Measurements from ENCODE around the gene RRP15.

Gene RRP15

DNA sequence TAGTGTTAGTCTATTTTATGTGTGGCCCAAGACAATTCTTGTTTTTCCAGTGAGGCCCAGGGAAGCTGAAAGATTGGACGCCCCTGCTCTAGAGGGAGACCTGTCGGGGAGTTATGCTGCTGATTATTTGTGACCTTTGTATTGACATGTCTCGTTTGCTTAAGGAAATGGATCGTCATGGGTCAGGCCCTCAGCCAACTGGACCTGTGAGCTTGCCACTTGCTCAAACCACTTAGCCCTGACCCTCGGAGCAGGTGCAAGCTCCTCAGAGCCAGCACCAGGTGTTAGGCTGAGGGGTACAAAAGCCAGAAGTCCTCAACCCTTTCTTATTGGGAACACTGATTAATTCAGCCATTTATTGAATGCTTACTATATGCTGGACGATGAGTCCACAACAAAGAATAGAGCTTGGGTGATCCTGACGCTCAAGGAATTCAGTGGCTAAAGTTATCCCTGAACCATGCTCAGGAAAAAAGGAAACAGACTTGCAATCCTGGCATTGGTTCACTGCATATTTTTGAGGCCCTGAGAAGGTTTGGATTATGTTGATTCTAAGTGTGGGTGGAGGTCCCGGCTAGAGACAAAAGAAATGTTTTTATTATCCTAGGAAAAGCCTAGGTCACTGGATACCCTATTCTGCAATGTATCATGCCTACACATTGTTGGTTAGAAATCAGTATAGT lies 79.1 kb downstream of the RRP15 start:
- DNase-seq = no peak

DNA sequence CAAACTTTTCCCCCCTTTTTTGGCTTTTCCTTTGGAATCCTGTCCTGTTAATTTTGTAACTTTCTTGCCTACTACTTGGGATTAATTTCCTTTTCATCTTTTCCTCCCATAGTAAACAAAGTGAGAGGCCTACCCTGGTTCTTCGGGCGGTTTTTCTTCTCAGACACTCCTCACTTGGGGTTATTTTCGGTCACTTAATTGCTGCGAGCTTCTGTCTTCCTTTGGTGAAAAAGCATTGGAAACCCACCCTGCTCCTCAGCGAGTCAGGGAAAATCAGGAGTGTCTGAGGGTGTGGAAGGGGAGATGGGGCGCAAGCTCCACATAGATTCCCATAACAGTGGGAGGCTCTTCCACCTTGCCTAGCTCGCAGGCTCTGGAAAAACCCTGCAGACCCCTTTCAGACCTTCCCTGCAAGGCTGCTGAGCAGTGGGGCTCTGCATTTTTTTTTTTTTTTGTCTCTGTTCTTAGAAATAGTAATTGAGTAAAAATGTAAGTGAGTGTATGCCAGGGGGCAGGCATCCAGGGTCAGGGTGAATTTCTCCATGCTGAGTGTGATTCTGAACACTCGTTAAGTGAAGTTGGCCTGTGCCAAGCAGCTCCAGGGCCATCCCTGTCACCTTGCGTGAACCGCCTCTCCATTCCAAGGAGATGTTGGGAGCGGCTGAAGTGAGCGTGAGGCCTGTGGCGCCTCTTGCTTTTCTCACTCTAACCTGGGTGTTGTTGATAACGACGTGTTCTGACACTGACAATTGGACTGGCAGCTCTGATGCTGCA lies 80.3 kb downstream of the RRP15 start:
- DNase-seq = no peak

DNA sequence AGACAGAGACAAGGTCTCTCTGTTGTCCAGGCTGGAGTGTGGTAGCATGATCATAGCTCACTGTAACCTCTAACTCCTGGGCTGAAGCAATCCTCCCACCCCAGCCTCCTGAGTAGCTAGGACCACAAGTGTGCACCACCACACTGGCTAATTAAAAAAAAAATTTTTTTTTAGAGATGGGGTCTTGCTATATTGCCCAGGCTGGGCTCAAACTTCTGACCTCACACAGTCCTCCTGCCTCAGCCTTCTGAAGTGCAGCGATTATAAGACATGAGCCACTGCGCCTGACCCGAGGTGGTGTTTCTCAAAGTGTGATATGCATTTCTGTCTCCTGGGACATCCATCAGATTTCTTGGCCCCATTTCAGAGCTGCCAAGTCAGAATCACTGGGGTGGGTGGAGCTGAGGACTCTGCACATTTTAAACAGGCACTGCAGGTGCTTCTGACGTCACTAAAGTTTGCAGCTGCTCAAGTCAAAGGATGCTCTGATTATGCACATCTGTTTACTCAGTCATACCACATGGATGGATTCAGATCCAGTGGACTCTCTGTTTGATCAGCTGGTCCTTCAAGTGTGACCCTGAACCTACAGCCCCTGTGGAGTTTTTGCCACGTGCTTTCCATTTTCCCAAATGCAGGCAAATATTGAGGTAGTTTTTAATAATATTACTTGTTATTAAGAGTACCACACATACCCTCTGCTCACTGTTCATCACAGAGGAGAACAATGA lies 81.4 kb downstream of the RRP15 start:
- DNase-seq = no peak

DNA sequence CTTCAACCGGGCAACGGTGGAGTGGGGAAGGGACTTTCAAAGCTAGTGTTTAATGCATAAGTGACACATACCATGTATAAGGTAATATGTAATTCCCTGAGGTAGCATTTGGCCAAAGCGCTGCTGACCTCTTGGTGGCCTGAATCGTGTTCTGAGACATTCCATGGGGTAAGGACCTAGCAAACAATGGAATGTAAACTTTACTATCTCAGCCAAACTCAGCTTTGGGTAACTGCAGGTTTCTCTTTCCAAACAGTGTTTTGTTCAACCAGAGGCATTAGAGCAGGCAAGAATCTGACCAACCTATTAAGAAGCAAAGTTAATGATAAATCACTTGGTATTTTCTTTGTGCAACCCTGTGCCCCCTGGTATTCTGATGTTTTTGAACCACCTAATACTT lies 82.0 kb downstream of the RRP15 start:
- no peak for DNase-seq

DNA sequence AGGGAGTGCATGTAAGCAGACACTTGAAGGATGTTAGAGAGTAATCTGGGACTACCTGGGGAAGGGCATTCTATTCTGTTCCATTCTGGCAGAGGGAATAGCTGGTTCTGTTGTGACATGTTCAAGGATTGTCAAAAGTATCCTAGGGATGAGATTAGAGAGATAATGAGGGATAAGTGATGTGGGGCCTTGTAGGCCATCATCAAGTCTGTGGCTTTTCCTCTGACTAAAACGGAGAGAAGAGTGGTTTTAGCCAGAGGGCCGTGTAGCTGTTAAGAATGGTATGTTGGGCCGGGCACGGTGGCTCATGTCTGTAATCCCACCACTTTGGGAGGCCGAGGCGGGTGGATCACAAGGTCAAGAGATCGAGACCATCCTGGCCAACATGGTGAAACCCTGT lies 83.6 kb downstream of the RRP15 start:
- no peak for DNase-seq

DNA sequence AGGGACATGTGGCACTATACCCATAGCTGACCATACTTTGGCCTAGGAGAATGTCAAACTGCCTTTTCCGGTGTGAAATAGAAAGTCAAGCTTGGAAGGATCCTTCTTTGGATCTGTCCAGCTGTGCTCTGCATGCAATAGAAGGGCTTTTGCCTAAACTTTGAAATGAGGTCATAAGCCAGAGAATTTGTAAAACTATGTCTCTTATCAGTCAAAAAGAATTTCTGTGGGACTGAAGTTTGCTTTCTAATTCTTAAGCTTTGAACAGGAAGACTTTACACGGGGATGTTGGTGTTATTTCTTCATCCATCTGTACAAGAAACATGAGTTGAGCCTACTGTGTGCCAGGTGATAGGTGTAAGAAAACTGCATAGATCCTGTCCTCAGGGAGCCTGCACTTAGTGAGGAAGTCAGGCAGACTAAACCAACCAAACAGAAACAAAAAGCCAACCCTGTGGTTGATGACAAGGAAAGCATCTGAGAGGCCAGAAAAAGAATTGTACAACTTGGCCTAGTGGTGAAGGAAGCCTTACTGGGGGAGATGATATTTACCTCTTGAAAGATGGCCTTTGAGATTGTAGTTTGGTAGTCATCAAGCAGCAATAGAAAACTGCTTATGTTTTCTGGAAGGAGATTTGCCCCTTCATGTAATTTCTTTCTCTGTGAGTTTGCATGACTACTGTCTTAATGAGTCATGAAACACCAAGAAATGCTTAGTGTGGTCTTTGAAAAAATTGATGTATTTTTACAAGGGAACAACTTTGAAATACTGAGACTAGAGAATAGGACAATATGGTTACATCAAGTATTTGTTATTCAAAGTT lies 84.8 kb downstream of the RRP15 start:
- DNase-seq = no peak

DNA sequence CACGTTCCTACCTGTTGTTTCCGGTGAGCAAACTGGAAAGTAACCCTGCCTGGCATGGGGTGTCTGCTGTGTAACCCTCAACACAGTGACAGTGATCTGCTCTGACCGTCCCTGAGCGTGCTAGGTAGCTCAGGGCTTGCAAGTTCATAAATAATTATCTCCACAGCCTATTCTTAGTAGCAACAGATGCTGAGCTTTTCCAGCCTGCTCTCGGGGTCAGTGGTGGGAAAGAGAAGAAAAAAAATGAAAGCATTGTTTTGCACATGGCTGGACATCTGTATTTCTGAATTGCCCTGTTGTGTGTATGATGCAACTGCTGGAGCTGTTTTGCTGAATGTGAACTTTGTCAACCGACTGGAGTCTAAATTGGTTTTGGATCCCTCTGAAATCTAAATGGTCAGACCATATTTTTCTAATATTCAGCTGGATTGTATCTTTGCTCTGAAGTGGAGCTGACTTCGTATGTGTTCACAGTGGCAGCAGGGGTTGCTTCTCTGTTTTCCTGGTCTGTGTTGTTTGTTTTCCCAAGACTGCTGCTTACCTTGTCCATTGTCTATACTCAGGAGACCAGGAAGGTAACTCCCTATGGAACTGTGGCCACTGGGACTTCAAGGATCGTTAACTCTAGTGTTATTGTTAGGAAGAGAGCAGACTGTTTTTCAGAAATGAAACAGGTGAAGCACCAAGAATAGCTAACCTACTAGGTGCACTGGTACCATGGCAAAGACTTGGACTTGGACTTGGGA lies 87.0 kb downstream of the RRP15 start:
- no peak for DNase-seq

DNA sequence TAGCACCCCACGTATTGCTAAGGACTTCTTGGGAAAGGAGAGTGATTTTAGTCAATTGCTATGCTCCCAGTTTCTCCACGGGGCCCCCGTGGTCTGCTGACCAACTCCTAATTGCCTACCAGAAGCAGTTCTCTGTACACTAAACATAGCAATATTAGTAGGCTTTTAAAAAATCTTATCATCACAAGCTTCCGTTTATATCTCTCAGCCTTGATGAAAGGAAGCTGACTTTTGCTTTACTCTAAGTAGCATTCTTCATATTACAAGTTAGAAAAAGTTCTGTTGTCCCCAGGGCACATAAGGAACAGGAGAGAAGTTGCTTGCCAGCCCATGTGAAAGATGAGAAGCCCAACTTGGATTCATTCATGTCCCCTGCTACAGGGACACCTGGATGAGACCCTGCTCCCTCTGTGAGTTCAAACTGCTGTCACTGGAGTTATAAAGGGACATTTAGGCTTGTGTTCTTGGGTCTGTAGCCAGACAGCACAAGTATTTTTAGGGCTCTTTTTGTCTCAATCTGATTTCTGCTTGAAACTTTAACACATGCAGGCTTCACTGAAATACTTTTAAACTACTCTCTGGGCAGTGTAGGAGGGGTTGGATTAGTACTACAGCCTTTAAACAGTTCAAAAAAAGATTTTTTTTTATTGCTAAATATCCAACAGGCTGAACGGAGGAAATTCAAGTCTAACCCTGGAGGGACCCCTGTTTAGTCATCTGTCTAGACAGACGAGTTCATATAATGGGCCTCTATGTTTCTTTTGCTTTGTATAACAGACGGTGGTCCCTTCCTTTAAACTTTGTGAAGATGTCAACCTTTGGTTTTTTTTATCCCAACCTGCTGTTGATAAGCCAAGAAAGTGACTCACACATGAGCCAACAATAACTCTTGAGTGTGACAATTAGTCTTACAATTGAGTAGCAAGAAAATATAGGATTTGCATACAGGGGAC lies 89.6 kb downstream of the RRP15 start:
- DNase-seq = no peak

DNA sequence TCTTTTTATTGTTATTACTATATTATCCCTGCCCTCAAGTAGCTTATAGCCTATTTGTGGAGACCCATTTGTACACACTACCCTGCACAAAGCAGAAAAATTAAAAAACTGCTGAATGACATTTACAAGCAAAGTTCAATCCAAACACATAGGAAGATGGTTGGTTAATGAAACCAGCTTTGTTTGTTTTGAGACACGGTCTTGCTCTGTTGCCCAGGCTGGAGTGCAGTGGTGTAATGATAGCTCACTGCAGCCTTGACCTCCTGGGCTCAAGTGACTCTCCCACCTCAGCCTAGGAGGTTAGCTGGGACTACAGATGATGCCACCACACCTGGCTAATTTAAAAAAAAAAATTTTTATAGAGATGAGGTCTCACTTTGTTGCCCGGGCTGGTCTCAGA lies 91.6 kb downstream of the RRP15 start:
- DNase-seq = no peak

DNA sequence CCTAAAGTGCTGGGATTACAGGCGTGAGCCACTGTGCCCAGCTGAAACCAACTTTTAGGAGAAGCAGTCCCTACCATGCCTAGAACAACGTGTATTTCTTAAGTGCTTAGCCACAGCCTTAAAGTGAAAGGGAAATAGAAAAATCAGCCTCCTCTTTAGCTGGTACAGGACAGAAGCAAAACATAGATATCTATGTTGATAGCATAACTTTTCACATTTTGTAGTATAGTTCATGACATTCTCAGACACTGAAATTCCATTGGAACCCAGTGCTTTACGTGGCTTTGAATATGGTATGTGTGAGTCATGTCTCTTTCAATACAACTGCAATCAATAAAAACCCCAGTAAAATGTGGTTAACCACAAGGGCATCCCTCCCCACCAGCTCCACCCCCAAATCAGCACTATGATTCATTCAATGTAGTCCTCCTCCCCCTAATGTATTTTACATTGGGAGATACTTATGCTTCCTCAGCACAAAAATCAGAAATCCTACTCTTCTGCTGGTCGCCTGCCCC lies 92.1 kb downstream of the RRP15 start:
- DNase-seq = no peak

DNA sequence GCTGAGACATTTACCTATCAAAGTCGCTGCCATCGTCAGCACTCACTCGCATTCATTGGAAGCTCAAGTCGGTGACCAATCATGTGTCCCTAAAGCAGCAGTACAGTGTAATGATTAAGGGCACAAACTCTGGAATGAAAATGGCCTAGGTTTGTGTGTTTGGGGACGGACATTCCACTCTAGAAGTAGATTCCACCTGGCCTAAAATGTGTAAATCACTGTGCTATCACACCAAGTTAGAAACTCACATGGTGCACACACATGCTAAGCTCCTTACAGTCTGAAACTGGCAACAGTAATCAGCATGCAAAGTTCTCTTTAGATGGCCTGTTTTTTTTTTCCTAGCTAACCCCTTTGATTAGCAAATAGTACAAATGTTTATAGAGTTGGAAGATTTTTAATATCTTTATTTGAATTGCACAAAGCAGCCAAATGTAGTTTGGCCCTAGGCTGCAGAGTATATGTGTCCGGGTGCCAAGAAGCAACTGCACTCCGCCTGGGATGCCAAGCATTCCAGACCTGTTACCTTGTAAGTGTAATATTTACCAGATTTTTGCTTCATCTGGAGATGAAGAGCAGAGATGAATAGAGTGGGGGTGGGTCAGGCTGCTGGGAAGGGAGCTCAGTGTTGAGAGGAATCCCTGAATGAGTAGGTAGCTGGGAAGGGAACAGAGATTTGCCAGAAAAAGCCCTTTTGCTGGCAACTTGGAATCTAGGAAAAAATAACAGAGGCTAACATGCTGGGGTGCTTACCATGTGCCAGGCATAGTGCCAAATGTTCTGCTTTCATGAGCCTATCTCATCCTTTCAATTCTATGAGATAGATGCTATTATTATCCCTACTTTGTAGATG lies 95.3 kb downstream of the RRP15 start:
- DNase-seq = no peak

DNA sequence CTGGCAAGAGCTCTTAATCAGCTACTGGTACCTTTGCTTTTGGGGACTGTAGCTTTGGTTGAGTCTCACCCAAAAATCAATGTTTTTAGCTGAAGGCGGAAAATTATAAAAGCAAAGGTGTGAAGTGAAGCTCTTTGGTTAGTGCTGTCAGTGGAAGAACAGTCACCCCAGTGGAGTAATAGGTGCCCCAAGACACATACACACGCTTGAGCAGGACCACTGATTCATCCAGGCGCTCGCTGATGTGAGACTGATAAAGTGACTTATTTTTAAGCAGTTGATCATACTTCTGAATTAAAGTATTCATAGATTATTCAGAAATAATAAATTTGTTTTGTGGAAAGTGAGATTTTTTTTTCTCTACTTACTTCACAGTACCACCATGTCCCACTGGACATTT lies 97.2 kb downstream of the RRP15 start:
- DNase-seq = no peak

DNA sequence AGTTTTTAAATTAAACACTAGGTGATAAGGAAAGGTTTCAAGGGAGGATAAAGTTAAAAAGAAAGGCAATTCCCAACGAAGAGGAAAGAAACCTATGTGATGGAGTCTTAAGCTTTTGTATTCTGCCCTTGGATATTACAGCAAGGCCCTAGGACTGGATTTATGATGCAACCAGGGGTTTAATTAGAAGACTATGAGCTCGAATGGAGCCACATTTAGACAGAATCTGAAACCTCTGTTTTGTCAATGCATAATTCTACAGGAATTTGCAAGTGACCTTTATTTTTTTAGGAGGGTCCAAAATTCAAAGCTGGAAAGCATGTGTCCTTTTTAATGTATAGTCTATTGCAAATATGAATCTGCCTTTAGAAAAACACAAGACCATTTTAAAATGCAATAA lies 98.0 kb downstream of the RRP15 start:
- no peak for DNase-seq

DNA sequence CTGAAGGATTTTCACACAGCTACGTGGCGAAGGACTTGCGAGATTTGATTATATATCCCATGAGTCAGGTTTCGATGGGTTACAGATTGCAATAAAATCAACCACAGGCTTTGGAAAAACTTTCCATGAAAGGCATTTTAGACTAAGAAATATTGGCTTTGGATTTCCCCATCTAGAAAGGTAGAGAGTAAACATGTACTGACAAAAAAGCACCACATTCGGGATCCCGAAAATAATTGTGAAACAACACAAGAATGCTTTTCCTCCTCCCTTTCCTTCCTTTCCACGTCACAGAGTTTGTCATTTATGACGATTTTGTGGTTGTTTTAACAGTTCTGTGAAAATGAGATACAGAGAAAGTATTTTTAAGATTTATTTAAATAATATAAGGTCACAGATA lies 98.6 kb downstream of the RRP15 start:
- DNase-seq = no peak

DNA sequence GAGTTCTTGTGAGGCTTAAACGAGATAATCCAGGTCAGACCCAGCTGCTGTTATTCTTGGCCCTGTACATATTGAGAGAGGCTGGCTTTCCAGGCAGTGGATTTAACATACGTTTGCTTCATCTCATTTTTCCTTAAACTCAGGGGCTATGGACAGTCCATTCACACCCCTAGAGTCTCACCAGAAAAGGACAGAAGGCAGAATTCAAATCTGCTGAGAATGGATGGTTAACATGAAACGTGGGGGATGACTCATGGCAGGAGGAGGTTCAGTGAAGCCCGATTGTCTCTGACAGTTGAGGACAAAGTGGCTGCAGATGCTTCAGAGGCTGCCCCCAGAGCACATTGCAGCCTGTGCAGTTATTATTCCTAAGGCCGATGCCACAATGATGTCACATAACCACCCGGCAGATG lies 99.5 kb downstream of the RRP15 start:
- DNase-seq = peak; percentile 61
